ENCODE results near the gene LMNTD2.

- TF ChIP-seq RAD21 (IDR thresholded peaks at IDR 0.05; ENCODE audit: low read depth), result no peak
- TF ChIP-seq TCF12 (IDR thresholded peaks at IDR 0.05; ENCODE audit: low read depth), result no peak
- no peak for TF ChIP-seq TEAD4 (IDR thresholded peaks at IDR 0.05)
- no peak for TF ChIP-seq YY1 (IDR thresholded peaks at IDR 0.05; ENCODE audit: low read depth)
- TF ChIP-seq MAX (IDR thresholded peaks at IDR 0.05), result no peak
- TF ChIP-seq EP300 (IDR thresholded peaks at IDR 0.05; ENCODE audit: borderline replicate concordance), result no peak
- TF ChIP-seq, protein P1, sequence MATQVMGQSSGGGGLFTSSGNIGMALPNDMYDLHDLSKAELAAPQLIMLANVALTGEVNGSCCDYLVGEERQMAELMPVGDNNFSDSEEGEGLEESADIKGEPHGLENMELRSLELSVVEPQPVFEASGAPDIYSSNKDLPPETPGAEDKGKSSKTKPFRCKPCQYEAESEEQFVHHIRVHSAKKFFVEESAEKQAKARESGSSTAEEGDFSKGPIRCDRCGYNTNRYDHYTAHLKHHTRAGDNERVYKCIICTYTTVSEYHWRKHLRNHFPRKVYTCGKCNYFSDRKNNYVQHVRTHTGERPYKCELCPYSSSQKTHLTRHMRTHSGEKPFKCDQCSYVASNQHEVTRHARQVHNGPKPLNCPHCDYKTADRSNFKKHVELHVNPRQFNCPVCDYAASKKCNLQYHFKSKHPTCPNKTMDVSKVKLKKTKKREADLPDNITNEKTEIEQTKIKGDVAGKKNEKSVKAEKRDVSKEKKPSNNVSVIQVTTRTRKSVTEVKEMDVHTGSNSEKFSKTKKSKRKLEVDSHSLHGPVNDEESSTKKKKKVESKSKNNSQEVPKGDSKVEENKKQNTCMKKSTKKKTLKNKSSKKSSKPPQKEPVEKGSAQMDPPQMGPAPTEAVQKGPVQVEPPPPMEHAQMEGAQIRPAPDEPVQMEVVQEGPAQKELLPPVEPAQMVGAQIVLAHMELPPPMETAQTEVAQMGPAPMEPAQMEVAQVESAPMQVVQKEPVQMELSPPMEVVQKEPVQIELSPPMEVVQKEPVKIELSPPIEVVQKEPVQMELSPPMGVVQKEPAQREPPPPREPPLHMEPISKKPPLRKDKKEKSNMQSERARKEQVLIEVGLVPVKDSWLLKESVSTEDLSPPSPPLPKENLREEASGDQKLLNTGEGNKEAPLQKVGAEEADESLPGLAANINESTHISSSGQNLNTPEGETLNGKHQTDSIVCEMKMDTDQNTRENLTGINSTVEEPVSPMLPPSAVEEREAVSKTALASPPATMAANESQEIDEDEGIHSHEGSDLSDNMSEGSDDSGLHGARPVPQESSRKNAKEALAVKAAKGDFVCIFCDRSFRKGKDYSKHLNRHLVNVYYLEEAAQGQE (IDR thresholded peaks at IDR 0.05; ENCODE audit: low read depth), result no peak
- no peak for TF ChIP-seq CREB1 (IDR thresholded peaks at IDR 0.05; ENCODE audit: low read depth)
- TF ChIP-seq NFIC (IDR thresholded peaks at IDR 0.05), result no peak
- no peak for TF ChIP-seq TAF1 (IDR thresholded peaks at IDR 0.05; ENCODE audit: low read depth)
- TF ChIP-seq CEBPB (IDR thresholded peaks at IDR 0.05), result no peak
- no peak for TF ChIP-seq FOXM1 (IDR thresholded peaks at IDR 0.05; ENCODE audit: borderline replicate concordance, low read depth)
- no peak for TF ChIP-seq EGR1 (IDR thresholded peaks at IDR 0.05)
- TF ChIP-seq ZBTB7A (IDR thresholded peaks at IDR 0.05; ENCODE audit: low read depth), result no peak
Observed at GRCh38 chr11:581752-582151, 21.2 kb upstream of the LMNTD2 start.
